Ascending aorta (tissue), 2 donors: ENCODE measurements around the gene AFF3. TPM values are rescaled to one million over a fixed set of nuclear protein-coding genes. Genes with fewer than 3 reads are reported as not detected.

ENCODE experiments used
- DNase-seq, 2 donors: peaks; one replicate each; pipeline ENCODE4 v3.0.0-alpha.2; 2019; ENCODE audit warnings: low spot score in 2 of 2
- H3K27ac ChIP-seq, 2 donors: fragments of 200-600 bp; sonication (generic); one replicate each; pipeline ENCODE4 v1.5.1; 2016 to 2017; ENCODE audit warnings: mild to moderate bottlenecking in 1 of 2
- H3K27me3 ChIP-seq: fragments of 200-600 bp; sonication (generic); one replicate; pipeline ENCODE4 v1.5.1; 2017
- H3K36me3 ChIP-seq, 2 donors: fragments of 200-600 bp; sonication (generic); one replicate each; pipeline ENCODE4 v1.5.1; 2016
- H3K4me1 ChIP-seq, 2 donors: fragments of 200-600 bp; sonication (generic); one replicate each; pipeline ENCODE4 v1.5.1; 2016 to 2017; ENCODE audit warnings: mild to moderate bottlenecking in 1 of 2
- H3K4me3 ChIP-seq, 2 donors: fragments of 200-600 bp; sonication (generic); one replicate each; pipeline ENCODE4 v1.5.1; 2016 to 2017; ENCODE audit warnings: mild to moderate bottlenecking in 1 of 2
- H3K9me3 ChIP-seq, 2 donors: fragments of 200-600 bp; sonication (generic); one replicate each; pipeline ENCODE4 v1.5.1; 2016
- intact Hi-C: fragments of 100-400 bp; cut with DNase I; formaldehyde crosslinking; loops from one replicate; pipeline ENCODE4 v1.15.1; 2023
- total RNA-seq: library from RNA; depleted of rRNA; stranded (reverse); fragments of >200 nt; gene quantifications from one replicate; pipeline ENCODE4 v1.1.0, GENCODE V29; 2016
- TF ChIP-seq, protein P1 (sequence below), 3 experiments: fragments of 200-600 bp in 2 of 3; fragments of 450-650 bp in 1 of 3; sonication (generic) in 2 of 3; IDR thresholded peaks; one replicate each; pipeline ENCODE4 v1.5.1; 2016 to 2019; ENCODE audit warnings: antibody characterized with exemption in 3 of 3, mild to moderate bottlenecking in 1 of 3, moderate library complexity in 1 of 3

Gene AFF3
- total RNA-seq, 1 donor from 2014 or later = 7.1 TPM

DNA sequence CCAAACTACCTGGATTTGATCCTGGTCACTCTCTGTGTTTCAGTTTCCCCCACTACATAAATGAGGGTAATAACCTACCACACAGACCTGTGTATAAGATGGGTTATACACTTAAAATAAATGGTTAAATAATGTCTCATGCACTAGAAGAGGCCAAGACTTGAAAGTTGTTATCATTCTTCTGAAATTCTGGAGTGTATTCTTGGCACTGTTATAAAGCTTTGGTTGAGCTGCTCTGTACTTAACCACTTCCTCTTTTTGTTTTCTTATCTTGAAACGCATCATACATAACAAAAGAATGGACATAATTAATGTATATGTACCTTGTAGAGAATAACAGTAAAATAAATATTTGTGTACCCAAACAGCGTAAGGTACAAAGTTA lies 281.0 kb downstream of the AFF3 start:
- Histone ChIP-seq H3K36me3 (no peaks in the 10 kb centered on the region), H3K4me3 (no peak overlapping the region), H3K4me1 (peaks cover 4 to 15% of the 10 kb centered on the region in 2 donors), H3K9me3 (peaks cover 0 to under 1% of the 10 kb centered on the region in 2 donors), H3K27me3 (no peaks in the 10 kb centered on the region), H3K27ac (no peak overlapping the region)
- no peak for DNase-seq
- intact Hi-C loops = no loop called here
- TF ChIP-seq, protein P1, sequence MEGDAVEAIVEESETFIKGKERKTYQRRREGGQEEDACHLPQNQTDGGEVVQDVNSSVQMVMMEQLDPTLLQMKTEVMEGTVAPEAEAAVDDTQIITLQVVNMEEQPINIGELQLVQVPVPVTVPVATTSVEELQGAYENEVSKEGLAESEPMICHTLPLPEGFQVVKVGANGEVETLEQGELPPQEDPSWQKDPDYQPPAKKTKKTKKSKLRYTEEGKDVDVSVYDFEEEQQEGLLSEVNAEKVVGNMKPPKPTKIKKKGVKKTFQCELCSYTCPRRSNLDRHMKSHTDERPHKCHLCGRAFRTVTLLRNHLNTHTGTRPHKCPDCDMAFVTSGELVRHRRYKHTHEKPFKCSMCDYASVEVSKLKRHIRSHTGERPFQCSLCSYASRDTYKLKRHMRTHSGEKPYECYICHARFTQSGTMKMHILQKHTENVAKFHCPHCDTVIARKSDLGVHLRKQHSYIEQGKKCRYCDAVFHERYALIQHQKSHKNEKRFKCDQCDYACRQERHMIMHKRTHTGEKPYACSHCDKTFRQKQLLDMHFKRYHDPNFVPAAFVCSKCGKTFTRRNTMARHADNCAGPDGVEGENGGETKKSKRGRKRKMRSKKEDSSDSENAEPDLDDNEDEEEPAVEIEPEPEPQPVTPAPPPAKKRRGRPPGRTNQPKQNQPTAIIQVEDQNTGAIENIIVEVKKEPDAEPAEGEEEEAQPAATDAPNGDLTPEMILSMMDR (IDR thresholded peaks at IDR 0.05) = no peak

DNA sequence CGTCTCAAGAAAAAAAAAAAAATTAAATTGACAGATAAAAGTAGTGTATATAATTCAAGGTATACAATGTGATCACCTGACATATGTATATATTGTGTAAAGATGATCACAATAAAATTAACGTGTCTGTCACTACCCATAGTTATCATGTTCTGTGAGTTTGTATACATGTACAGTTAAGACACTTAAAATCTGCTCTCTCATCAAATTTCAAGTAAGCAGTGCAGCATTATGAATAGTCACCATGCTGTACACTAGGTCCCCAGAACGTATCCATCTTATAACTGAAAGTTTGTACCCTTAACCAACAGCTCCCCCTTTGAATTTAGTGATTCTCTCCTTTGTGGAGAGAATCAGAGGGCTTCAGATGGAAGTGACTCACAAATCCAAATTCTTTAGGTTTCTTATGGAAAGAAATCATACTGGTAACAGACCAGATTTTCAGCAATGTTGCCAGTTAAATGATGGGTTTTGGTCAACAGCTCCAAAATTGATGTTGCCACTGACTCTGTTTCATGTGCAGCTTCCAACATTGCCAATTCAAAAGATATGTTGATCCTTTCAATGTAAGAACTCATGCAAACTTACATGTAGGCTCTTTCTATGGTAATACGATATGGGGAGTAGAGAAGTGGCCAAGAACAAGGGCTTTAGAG lies 281.5 kb downstream of the AFF3 start:
- Histone ChIP-seq H3K36me3 (no peaks in the 10 kb centered on the region), H3K4me1 (peaks cover 4 to 15% of the 10 kb centered on the region in 2 donors), H3K4me3 (no peak overlapping the region), H3K9me3 (peaks cover 0 to 4% of the 10 kb centered on the region in 2 donors), H3K27me3 (no peaks in the 10 kb centered on the region), H3K27ac (no peak overlapping the region)
- TF ChIP-seq, protein P1 (IDR thresholded peaks at IDR 0.05) = no peak
- intact Hi-C loops = no loop called here
- DNase-seq = no peak

GRCh38 chr2:99858951-99859596 lies 283.3 kb downstream of the AFF3 start:
- peaks cover 0 to 4% of the 10 kb centered on the region in 2 donors for H3K9me3 ChIP-seq
- intact Hi-C loops = no loop called here
- no peak for DNase-seq
- H3K27me3 ChIP-seq = no peaks in the 10 kb centered on the region
- no peaks in the 10 kb centered on the region for H3K36me3 ChIP-seq
- H3K4me1 ChIP-seq = peaks cover 0 to 10% of the 10 kb centered on the region in 2 donors
- H3K27ac ChIP-seq = no peak overlapping the region
- no peak overlapping the region for H3K4me3 ChIP-seq
- TF ChIP-seq, protein P1 (IDR thresholded peaks at IDR 0.05) = no peak

DNA sequence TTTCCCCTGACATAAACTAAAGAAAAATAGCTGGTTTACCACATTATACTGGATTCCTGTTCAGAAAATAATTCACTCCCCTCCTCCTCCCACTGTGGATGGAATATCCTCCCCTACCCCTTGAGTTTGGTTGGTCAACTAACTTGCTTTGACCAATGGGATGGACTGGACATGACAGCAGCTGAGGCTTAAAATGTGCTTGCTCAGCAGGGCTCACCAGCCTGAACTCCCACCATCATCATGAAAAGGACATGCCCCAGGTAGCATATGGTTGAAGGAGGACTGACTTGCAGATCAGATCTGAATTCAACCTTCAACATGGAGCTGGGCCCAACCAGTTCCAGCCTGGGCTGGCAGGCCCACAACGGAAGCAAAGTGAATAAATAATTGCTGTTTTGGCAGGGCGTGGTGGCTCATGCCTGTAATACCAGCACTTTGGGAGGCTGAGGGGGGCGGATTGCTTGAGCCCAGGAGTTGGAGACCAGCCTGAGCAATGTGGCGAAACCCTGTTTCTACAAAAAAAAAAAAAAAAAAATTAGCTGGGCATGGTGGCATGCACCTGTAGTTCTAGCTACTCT lies 284.4 kb downstream of the AFF3 start:
- Histone ChIP-seq H3K4me1 (peaks cover 0 to 10% of the 10 kb centered on the region in 2 donors), H3K9me3 (peaks cover 0 to 4% of the 10 kb centered on the region in 2 donors), H3K36me3 (no peaks in the 10 kb centered on the region), H3K27ac (no peak overlapping the region), H3K4me3 (no peak overlapping the region), H3K27me3 (no peaks in the 10 kb centered on the region)
- no peak for DNase-seq
- TF ChIP-seq, protein P1 (IDR thresholded peaks at IDR 0.05) = no peak
- intact Hi-C loops = no loop called here

DNA sequence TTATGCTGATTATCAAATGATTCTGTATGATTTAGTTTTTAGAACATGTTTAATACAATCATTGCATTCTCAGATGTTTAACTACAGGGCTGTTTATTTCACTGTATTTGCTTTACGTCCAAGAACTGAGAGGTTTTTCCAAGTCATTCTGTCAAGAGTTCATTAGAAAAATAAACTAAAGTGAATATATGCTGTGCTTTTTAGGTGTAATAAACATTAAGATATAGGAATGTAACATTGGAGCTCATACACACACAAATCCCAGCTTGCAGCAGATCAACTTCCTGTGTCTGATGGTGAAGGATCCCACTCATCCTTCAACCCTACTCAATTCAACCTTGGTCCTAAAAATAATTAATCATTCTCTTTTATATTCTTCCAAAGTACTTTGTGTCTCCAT lies 285.0 kb downstream of the AFF3 start:
- H3K9me3 ChIP-seq = peaks cover 0 to 4% of the 10 kb centered on the region in 2 donors
- peaks cover 0 to 10% of the 10 kb centered on the region in 2 donors for H3K4me1 ChIP-seq
- TF ChIP-seq, protein P1 (IDR thresholded peaks at IDR 0.05) = no peak
- intact Hi-C loops = no loop called here
- H3K27me3 ChIP-seq = no peaks in the 10 kb centered on the region
- H3K4me3 ChIP-seq = no peak overlapping the region
- no peak for DNase-seq
- no peak overlapping the region for H3K27ac ChIP-seq
- H3K36me3 ChIP-seq = no peaks in the 10 kb centered on the region
